ENCODE measurements around the gene GMDS. TPM values are rescaled to one million over a fixed set of nuclear protein-coding genes. Genes with fewer than 3 reads are reported as not detected.

GMDS gene
- total and polyA plus RNA-seq, 2 donors (not counting 1 experiment from before 2014, with no cell fraction given), result 12.7 to 34.5 TPM

DNA sequence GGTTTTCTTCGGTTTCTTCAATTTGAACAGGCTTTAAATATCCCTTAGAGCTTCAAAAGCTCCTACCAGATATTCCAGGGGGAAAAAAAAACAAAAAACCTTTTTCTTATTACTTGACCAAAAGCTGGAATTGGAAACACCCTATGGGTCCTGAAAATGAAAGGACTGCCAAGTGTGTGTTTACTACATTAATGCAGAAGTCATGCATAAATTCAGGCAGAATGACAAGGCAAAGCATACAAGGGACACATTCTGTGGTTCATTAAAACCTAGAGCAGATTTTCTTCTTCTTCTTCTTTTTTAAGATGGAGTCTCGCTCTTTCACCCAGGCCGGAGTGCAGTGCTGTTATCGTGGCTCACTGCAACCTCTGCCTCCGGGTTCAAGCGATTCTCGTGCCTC, 119.1 kb downstream of the GMDS start:
- Histone ChIP-seq H3K4me1 (ENCODE audit: control insufficient read depth, extremely low read depth, insufficient read depth, low read length) (no peaks in the 10 kb centered on the region), H3K4me2 (ENCODE audit: extremely low read depth, insufficient read depth, low read length) (no peak overlapping the region), H3K27ac (ENCODE audit: insufficient read depth, low read length) (no peak overlapping the region), H4K20me1 (ENCODE audit: control insufficient read depth, extremely low read depth, insufficient read depth, low read length) (no peaks in the 10 kb centered on the region), H3K4me3 (replicated peaks in 1 of 4; ENCODE audit: control extremely low read depth in 1 of 4, insufficient read depth in 1 of 4, low read depth in 3 of 4, low read length in 4 of 4) (no peak overlapping the region), H3K27me3 (ENCODE audit: control insufficient read depth, insufficient read depth, low read length) (no peaks in the 10 kb centered on the region), H3K36me3 (ENCODE audit: control insufficient read depth, insufficient read depth, low read length) (no peaks in the 10 kb centered on the region), H3K9me3 (ENCODE audit: control insufficient read depth, insufficient read depth, low read depth, low read length) (no peaks in the 10 kb centered on the region), H3K79me2 (ENCODE audit: control insufficient read depth, insufficient read depth, low read length) (no peaks in the 10 kb centered on the region), H2AFZ (ENCODE audit: low read length) (no peak overlapping the region), H3K9ac (ENCODE audit: insufficient read depth, low read length) (no peak overlapping the region)
- no peak for DNase-seq (ENCODE audit: low read depth in 2 of 2)
- TF ChIP-seq, protein P1, sequence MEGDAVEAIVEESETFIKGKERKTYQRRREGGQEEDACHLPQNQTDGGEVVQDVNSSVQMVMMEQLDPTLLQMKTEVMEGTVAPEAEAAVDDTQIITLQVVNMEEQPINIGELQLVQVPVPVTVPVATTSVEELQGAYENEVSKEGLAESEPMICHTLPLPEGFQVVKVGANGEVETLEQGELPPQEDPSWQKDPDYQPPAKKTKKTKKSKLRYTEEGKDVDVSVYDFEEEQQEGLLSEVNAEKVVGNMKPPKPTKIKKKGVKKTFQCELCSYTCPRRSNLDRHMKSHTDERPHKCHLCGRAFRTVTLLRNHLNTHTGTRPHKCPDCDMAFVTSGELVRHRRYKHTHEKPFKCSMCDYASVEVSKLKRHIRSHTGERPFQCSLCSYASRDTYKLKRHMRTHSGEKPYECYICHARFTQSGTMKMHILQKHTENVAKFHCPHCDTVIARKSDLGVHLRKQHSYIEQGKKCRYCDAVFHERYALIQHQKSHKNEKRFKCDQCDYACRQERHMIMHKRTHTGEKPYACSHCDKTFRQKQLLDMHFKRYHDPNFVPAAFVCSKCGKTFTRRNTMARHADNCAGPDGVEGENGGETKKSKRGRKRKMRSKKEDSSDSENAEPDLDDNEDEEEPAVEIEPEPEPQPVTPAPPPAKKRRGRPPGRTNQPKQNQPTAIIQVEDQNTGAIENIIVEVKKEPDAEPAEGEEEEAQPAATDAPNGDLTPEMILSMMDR (conservative IDR thresholded peaks at IDR 0.05 in 1 of 2, IDR thresholded peaks at IDR 0.05 in 1 of 2; ENCODE audit: low read depth in 1 of 2, low read length in 2 of 2), result no peak
- no peak for TF ChIP-seq EZH2 (IDR thresholded peaks at IDR 0.05; ENCODE audit: low read length, missing control alignments)

DNA sequence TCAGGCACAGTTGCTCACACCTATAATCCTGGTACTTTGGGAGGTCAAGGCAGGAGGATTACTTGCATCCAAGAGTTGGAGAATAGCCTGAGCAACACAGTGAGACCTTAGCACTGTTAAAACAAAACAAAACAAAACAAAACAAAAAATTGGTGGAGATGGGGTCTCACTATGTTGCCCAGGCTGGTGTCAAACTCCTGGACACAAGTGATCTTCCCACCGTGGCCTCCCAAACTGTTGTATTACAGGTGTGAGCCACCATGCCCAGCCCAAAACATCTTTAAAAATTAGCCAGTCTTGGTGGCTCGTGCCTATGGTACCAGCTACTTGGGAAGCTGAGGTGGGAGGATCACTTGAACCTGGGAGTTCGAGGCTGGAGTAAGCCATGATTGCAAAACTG, 120.2 kb downstream of the GMDS start:
- Histone ChIP-seq H2AFZ (ENCODE audit: low read length) (no peak overlapping the region), H3K4me3 (replicated peaks in 1 of 4; ENCODE audit: control extremely low read depth in 1 of 4, insufficient read depth in 1 of 4, low read depth in 3 of 4, low read length in 4 of 4) (no peak overlapping the region), H3K79me2 (ENCODE audit: control insufficient read depth, insufficient read depth, low read length) (no peaks in the 10 kb centered on the region), H3K9ac (ENCODE audit: insufficient read depth, low read length) (no peak overlapping the region), H4K20me1 (ENCODE audit: control insufficient read depth, extremely low read depth, insufficient read depth, low read length) (no peaks in the 10 kb centered on the region), H3K9me3 (ENCODE audit: control insufficient read depth, insufficient read depth, low read depth, low read length) (no peaks in the 10 kb centered on the region), H3K4me1 (ENCODE audit: control insufficient read depth, extremely low read depth, insufficient read depth, low read length) (no peaks in the 10 kb centered on the region), H3K4me2 (ENCODE audit: extremely low read depth, insufficient read depth, low read length) (no peak overlapping the region), H3K36me3 (ENCODE audit: control insufficient read depth, insufficient read depth, low read length) (no peaks in the 10 kb centered on the region), H3K27ac (ENCODE audit: insufficient read depth, low read length) (no peak overlapping the region), H3K27me3 (ENCODE audit: control insufficient read depth, insufficient read depth, low read length) (no peaks in the 10 kb centered on the region)
- no peak for TF ChIP-seq EZH2 (IDR thresholded peaks at IDR 0.05; ENCODE audit: low read length, missing control alignments)
- TF ChIP-seq, protein P1 (conservative IDR thresholded peaks at IDR 0.05 in 1 of 2, IDR thresholded peaks at IDR 0.05 in 1 of 2; ENCODE audit: low read depth in 1 of 2, low read length in 2 of 2), result no peak
- DNase-seq (ENCODE audit: low read depth in 2 of 2), result no peak

DNA sequence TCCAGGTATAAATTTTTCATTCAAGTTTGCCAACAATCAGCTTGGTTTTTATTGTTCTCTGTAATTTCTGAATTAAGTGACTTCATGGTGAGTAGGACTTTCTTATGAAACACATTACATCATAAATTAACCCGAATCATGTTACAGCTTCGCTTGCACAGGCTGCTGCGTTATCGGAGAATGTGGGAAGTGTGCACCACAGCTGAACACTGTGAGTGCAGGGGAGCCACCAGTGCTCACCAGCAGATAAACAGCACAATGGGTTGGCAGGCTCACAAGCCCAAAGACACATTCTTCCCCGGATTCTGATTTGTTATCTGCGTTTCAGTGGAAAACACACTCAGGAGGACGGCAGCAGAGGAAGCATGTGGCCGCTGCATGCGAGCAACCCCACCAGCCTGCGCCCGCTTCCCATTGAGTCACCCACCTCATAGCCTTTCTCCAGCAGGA, 121.1 kb downstream of the GMDS start:
- no peak overlapping the region for H3K4me2 ChIP-seq (ENCODE audit: extremely low read depth, insufficient read depth, low read length)
- no peak overlapping the region for H3K9ac ChIP-seq (ENCODE audit: insufficient read depth, low read length)
- TF ChIP-seq, protein P1 (conservative IDR thresholded peaks at IDR 0.05 in 1 of 2, IDR thresholded peaks at IDR 0.05 in 1 of 2; ENCODE audit: low read depth in 1 of 2, low read length in 2 of 2), result no peak
- TF ChIP-seq EZH2 (IDR thresholded peaks at IDR 0.05; ENCODE audit: low read length, missing control alignments), result no peak
- H3K4me3 ChIP-seq (replicated peaks in 1 of 4; ENCODE audit: control extremely low read depth in 1 of 4, insufficient read depth in 1 of 4, low read depth in 3 of 4, low read length in 4 of 4), result no peak overlapping the region
- no peak overlapping the region for H3K27ac ChIP-seq (ENCODE audit: insufficient read depth, low read length)
- no peaks in the 10 kb centered on the region for H3K36me3 ChIP-seq (ENCODE audit: control insufficient read depth, insufficient read depth, low read length)
- H3K79me2 ChIP-seq (ENCODE audit: control insufficient read depth, insufficient read depth, low read length), result no peaks in the 10 kb centered on the region
- peak; percentile 60 to 80 for DNase-seq (ENCODE audit: low read depth in 2 of 2)
- H3K9me3 ChIP-seq (ENCODE audit: control insufficient read depth, insufficient read depth, low read depth, low read length), result no peaks in the 10 kb centered on the region
- H3K4me1 ChIP-seq (ENCODE audit: control insufficient read depth, extremely low read depth, insufficient read depth, low read length), result no peaks in the 10 kb centered on the region
- H2AFZ ChIP-seq (ENCODE audit: low read length), result no peak overlapping the region
- H4K20me1 ChIP-seq (ENCODE audit: control insufficient read depth, extremely low read depth, insufficient read depth, low read length), result no peaks in the 10 kb centered on the region
- no peaks in the 10 kb centered on the region for H3K27me3 ChIP-seq (ENCODE audit: control insufficient read depth, insufficient read depth, low read length)

Data from fibroblast of lung (primary cell).